ENCODE data around the gene TTYH1. TPM values are rescaled to one million over a fixed set of nuclear protein-coding genes. Genes with fewer than 3 reads are reported as not detected.

Gene TTYH1
- total RNA-seq, 1 experiment from 2014 or later: 0.62 TPM

- Histone ChIP-seq H3K4me1 (ENCODE audit: control insufficient read depth, insufficient read depth, low read length) (no peaks in the 10 kb centered on the region), H3K27me3 (ENCODE audit: control insufficient read depth, insufficient read depth, low read length) (peaks cover 12% of the 10 kb centered on the region), H3K27ac (ENCODE audit: low read length) (no peak overlapping the region), H3K4me3 (ENCODE audit: low read depth in 2 of 2, low read length in 2 of 2) (no peak overlapping the region), H3K9me3 (ENCODE audit: control insufficient read depth, insufficient read depth, low read depth, low read length) (no peaks in the 10 kb centered on the region), H3K36me3 (ENCODE audit: control insufficient read depth, insufficient read depth, low read length) (no peaks in the 10 kb centered on the region)
- DNase-seq (ENCODE audit: low read depth, low spot score): no peak
- in situ Hi-C loops (cut with HindIII; ENCODE audit: low pct_unique_long_range_greater_than_20kb, low sequenced_read_pairs): no loop called here
- TF ChIP-seq REST (IDR thresholded peaks at IDR 0.05; ENCODE audit: insufficient read depth in 1 of 2, low read depth in 2 of 2, low read length in 1 of 2): no peak
- TF ChIP-seq TCF7L2 (IDR thresholded peaks at IDR 0.05; ENCODE audit: low read depth, low read length): no peak
- TF ChIP-seq POLR2AphosphoS5 (IDR thresholded peaks at IDR 0.05; ENCODE audit: low read depth, low read length): no peak
- TF ChIP-seq SIN3A (IDR thresholded peaks at IDR 0.05; ENCODE audit: borderline replicate concordance, insufficient read depth, low read depth, low read length): no peak
- TF ChIP-seq CTCF (IDR thresholded peaks at IDR 0.05): no peak
- ChIA-PET POLR2A (no interaction called here), CTCF (interaction anchor here (0.6 kb wide), 1 partner anchor 119 kb away, joined by 5 read pairs; no protein-coding TSS in a partner anchor)
- intact Hi-C loops (cut with micrococcal nuclease; ENCODE audit: unreplicated experiment): no loop called here
- ATAC-seq: no peak
- no TSS peak for BruUV-seq (replicated peaks)
Measured at GRCh38 chr19:54376610-54377285, 38.5 kb upstream of the TTYH1 start.

GRCh38 chr19:54379187-54379678 lies 36.0 kb upstream of the TTYH1 start:
- TF ChIP-seq REST (IDR thresholded peaks at IDR 0.05; ENCODE audit: insufficient read depth in 1 of 2, low read depth in 2 of 2, low read length in 1 of 2) (no peak), POLR2AphosphoS5 (IDR thresholded peaks at IDR 0.05; ENCODE audit: low read depth, low read length) (no peak), TCF7L2 (IDR thresholded peaks at IDR 0.05; ENCODE audit: low read depth, low read length) (no peak)
- ChIA-PET CTCF (interaction anchor here (0.8 kb wide), 1 partner anchor 12 kb away, joined by 5 read pairs; no protein-coding TSS in a partner anchor), POLR2A (no interaction called here)
- in situ Hi-C loops (cut with HindIII; ENCODE audit: low pct_unique_long_range_greater_than_20kb, low sequenced_read_pairs) (no loop called here), intact Hi-C loops (cut with micrococcal nuclease; ENCODE audit: unreplicated experiment) (no loop called here)
- no peaks in the 10 kb centered on the region for H3K9me3 ChIP-seq (ENCODE audit: control insufficient read depth, insufficient read depth, low read depth, low read length)
- ATAC-seq: no peak
- peaks cover 12% of the 10 kb centered on the region for H3K27me3 ChIP-seq (ENCODE audit: control insufficient read depth, insufficient read depth, low read length)
- no TSS peak for BruUV-seq (replicated peaks)
- H3K27ac ChIP-seq (ENCODE audit: low read length): no peak overlapping the region
- no peak overlapping the region for H3K4me3 ChIP-seq (ENCODE audit: low read depth in 2 of 2, low read length in 2 of 2)
- no peak for DNase-seq (ENCODE audit: low read depth, low spot score)
- no peaks in the 10 kb centered on the region for H3K4me1 ChIP-seq (ENCODE audit: control insufficient read depth, insufficient read depth, low read length)
- H3K36me3 ChIP-seq (ENCODE audit: control insufficient read depth, insufficient read depth, low read length): no peaks in the 10 kb centered on the region
